GM21367 (cell line): Measurements from ENCODE around the gene HPCAL1.

Experiments used
- ATAC-seq: cut with Tn5 transposase; IDR thresholded peaks from one replicate; pipeline ENCODE4 v1.9.1; 2021; ENCODE audit not compliant: unreplicated experiment

HPCAL1 gene

DNA sequence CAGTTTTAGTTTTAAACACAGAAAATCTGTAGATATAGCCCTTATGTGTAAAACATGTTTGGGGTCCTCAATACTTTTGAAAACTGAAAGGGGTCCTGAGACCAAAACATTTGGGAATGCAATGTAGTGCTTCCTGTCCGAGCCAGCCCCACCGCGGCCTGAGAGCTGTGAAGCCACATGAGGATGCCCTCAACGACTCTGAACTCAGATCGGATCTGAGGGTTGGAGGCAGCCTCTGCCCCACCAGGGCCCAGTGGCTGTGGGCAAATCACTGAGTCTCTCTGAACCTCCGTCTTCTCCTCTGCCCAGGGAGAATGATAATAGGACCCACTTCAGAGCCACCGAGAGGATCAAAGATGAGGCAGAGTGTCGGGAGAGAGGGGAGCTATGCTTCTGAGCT is 33.4 kb upstream of the HPCAL1 start:
- ATAC-seq: no peak

DNA sequence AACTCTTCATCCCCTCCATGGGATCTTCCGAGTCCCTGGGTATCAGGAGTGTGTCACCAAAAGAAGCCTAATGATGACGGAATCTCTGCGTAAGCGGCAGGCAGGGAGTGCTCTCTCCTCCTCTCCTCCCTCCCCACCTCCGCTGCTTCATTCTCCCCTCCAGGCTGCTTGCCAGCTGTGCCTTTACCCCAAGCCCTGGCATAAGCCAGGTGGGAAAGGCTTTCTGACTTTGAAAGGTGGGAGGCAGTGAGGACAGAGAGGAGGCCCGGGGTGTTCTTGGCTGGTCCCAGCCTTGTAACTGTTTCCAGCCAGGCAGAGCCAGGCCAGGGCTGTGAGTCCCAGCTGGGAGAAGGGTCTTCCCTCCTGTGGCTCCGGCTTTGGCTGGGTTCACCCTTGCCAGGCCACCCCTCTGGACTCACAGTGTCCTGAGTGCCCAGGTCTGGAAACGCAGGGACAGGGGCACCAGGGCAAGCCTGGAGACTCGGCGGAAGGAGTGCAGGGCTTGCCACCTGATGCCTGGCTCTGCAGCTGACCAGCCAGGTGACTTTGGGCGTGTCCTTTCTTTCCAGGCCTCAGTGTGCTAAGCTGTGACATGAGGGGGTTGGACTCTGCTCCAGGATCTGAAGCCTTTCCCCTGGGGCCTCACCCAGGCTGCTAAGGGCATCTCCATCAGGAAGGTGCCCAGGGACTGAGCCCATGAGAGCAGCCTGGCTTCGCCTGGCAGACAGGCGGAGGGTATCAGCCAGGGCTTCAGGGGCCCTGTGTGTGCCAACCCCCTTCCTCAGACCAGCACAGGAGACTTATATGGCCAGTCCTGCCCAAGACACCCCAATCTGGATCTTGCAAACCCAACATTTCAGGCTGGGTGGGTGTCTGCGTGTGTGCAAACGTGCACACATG is 32.7 kb upstream of the HPCAL1 start:
- no peak for ATAC-seq

DNA sequence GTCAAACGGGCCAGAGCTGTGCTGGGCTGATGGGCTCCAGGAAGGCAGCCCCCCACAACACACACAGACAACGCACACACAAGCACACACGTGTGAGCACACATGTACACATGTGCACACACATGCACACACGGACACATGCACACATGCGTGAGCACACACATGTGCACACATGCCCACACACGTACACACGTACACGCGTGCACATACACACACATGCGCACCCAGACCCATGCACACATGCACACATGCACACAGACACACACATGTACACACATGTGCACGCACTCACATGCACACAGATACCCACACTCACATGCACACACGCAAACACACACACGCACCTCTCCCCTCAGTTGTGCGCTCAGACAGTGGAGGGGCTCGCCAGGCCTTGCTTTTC is 31.2 kb upstream of the HPCAL1 start:
- ATAC-seq: no peak

DNA sequence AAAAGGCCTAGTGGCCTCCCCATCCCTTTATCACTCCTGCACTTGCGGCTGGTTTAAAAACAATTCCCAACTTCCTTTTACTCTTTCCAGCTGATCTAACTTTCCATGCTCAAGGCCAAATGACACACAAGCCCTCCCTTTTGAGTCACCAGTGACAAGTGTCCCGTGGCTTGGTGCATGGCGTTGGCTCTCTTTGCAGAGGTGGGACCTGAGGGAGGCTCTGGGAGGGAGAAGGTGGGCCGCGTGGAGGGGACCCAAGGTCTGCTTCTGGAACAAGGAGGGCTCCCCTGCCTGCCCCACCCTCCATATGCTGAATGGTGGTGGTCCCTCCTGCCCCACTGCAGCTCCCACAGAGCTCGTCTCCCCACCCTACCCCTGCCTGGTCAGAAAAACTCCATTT is 30.8 kb upstream of the HPCAL1 start:
- ATAC-seq: no peak

DNA sequence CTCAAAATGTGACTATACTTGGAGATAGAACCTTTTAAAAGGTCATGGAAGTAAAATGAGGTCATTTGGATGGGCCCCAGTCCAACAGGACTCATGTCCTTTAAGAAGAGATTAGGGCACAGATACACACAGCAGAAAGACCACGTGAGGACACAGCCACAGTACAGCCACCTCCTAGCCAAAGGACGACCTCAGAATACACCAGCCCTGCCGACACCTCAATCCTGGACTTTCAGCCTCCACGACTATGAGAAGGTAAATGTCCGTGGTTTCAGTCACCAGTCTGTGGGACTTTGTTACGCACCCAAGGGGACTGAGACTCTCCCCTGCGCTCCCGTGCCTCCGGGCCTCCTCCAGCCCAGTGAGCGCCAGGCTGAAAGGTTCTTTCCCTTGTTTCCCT is 30.2 kb upstream of the HPCAL1 start:
- no peak for ATAC-seq

DNA sequence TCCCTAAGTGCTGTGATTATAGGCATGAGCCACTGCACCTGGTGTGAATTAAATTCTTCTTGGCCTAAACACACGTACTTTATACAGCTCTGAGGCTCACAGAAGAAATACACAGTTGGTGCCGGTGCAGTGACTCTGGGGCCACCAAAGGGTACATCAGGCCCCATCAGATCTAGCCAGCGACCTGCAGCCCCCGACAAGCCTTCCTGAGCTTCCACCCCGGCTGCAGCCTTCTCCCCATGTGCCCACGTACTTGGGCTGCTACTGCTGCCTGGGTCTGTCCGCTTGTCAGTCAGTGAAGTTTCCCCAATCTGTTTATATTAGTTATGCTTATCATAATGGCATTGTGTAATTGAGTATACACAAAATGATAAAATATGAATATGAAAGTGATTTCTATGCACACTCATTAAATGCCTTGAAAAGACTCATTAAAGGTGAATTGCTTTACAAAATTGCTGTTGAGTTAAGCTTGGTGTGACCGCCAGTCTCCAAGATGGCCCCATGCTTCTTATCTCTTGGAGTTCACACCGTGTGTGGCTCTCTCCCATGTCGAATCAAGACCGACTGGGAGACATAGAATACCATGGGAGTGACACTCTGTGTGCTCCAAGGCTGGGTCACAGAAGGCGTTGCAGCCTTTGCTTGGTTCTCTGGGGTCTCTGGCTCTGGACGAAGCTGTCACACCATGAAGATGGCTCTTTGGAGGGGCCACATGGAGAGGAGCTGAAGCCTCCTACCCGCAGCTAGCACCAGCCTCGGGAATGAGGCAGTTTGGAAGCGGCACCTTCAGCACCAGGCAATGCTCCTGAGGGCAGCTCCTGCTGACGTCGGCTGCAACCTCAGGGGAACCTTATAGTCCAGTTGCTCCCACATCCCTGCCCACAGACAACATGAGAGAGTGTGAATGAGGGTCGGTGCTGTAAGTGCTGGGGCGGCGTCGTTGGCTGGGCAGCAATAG is 29.2 kb upstream of the HPCAL1 start:
- ATAC-seq: no peak

DNA sequence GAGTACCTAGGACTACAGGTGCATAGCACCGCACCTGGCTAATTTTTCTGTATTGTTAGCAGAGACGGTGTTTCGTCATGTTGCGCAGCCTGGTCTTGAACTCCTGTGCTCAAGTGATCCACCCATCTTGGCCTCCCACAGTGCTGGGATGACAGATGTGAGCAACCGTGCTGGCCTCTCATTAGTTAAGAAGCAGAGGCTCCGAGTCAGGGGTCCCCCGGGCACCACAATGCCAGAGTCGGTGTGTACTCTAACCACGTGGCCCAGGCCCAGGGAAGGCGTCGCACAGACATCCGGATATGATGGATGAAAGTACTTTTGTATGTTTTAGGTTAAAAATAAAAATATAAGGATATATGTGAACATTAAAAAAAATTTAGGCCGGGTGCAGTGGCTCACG is 28.3 kb upstream of the HPCAL1 start:
- ATAC-seq: no peak

DNA sequence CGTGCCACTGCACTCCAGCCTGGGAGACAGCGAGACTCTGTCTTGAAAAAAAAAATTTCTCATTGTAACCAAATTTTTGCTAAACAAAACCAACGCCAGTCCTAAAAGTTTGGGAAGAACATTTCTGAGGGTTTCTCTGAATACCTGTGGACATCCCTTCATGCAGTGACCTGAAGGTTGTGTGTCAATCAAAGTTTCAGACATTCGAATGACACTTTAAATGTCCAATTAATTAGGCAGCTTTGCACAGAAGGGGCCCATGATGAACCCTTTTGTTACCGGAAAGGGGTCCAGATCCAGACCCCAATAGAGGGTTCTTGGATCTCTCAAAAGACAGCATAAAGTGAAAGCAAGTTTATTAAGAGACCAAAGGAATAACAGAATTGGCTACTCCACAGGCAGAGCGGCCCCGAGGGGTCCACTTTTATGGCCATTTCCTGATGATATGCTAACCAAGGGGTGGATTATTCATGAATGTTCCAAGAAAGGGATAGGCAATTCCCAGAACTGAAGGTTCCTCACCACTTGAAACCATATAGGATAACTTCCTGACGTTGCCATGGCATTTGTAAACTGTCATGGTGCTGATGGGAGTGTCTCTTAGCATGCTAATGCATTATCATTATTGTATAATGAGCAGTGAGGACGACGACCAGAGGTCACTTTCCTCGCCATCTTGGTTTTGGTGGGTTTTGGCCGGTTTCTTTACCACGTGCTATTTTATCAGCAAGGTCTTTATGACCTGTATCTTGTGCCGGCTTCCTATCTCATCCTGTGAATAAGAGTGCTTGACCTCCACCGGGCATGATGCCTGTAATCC is 27.5 kb upstream of the HPCAL1 start:
- no peak for ATAC-seq

DNA sequence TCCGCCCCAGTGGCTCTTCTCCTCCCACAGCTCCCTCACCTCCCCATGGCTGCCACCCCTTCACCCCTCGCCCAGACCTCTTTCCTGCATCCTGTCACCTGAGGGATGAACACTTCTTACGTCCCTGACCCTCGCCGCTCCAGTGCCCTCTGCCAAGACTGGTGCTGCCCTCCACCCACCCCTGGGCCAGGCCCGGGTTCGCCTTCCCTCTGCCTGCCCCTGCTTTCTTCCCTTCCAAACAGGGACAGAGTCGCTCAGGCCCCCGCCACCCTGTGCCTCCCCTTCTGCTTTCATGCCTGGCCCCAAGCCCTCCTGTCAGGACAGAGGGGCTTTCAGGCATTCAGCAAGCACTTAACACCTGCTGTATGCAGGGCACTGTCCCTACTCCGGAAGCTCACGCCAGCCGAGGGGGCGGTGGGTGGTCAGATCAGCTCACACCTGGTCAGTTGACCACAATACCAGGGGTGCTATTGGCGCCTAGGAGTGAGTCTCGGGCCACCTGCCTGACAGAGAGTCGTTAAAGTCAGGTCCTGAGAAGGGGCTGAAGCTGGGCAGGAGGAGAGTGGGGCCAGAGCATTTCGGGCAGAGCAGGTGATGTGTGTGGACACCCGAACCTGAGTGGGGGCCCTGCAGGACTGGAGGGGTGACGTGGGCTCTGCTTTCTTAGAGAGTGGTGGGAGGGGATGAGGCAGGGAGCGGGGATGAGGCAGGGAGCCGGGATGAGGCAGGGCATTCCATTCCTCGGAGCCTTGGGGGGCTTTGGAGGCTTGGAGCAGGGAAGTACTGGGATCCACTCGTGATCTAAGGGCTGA is 26.0 kb upstream of the HPCAL1 start:
- no peak for ATAC-seq

DNA sequence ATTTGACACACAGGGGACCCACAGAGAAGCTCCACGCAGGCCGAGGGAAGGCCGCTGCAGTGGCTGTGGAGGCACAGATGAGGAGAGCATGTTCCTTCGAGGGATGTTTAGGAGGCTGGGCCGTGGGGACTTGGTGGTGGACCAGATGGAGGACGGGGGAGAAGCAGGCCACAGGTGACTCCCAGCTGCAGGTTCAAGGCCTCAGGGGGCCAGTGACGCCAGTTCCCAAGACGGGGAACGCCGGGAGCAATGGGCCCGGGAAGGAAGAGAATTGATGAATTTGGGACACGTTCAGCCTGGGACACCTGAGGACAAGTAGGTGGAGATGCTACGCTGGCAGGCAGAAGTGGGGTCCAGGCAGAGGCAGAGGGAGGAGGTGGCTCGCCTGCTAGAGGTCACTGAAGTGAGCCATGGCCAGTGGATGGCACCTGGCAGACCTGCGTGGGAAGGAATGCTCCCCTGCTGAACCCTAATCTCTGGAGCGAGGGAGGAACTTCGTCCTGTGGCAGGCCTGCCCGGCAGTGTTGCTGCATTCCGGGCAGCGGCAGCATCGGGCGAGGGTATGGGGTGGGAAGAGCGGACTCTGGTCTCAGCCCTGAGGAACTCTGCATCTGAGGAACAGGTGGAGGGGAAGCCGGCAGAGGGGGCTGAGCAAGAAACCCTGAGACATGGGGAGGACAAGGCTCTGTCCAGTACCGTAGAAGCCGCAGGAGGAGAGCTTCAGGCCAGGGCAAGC is 25.2 kb upstream of the HPCAL1 start:
- no peak for ATAC-seq

DNA sequence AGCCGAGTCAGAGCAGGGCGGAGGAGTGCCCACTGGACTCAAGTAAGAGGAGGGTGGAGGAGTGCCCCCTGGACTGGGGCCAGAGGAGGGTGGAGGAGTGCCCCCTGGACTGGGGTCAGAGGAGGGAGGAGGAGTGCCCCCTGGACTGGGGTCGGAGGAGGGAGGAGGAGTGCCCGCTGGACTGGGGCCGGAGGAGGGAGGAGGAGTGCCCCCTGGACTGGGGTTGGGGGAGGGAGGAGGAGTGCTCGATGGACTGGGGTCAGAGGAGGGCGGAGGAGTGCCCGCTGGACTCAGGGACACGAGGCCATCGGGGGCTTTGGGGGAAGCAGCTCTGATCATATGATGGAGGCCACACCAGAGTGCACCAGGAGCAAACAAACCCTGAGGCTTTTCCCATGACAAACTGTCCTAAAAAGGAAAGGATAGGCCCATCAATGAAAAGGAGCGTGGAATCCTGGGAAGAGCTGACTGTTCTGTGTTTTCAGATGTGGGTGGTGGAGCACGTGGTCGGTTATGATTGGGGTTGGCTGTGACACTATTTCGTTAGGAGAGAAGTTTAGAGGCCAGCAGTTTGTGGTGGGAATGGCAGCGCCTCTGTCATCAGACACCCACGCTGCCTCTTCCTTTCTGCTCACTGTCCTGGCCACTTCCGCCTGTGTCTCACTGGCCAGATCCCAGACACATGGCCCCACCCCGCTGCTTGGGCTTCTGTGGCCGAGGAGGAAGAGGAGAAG is 24.5 kb upstream of the HPCAL1 start:
- ATAC-seq: no peak

DNA sequence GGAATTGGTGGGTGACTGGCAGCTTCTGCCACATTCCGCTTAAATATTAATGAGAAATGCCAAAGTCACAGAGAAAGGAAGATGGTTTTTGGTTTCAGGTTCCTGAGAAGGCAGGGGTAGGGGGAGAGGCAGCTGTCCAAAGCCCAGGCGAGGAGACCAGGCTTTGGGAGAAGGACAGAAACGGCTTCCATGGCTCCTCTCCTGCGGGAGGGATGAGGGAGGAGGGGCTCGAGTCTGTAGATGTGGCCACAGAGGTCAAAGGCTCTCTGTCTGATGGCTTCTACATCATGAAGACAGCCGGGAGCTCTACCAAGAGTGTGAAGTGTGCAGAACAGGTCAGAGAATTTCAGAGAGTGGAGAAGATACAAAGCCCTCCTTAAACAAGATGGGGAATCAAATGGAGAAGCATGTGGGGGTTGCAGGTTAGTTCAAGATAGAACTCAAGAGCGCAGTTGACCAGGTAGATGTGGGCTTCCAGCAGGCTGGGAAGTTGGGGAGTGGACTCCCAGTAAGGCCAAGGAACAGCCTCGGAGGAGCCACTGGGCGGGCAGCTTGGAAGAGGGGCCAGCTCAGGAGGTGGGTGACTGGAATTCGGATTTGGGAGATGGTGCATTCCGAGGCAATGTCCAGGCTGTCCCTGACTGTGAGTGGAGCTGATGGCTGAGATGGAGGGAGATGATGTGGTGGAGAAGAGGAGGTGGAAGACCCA is 23.8 kb upstream of the HPCAL1 start:
- no peak for ATAC-seq

DNA sequence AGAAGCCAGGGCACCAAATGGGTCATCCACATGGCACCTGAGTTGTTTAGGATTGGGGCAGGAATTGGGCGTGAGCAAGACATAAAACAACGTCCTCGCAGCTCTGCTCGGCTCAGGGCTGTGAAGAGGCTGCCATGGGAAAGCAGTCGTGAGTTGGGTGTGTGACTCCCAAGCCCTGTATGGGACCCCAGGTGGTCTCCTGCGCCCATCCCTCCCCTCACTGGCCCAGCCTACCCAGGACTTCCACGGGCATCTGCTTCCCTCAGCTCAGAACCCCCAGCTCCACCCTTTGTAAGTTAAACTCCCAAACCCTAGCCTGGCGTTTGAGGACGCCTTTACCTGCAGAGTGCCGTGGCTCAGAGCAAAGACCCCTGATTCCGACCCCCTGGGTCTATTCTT is 23.2 kb upstream of the HPCAL1 start:
- no peak for ATAC-seq

DNA sequence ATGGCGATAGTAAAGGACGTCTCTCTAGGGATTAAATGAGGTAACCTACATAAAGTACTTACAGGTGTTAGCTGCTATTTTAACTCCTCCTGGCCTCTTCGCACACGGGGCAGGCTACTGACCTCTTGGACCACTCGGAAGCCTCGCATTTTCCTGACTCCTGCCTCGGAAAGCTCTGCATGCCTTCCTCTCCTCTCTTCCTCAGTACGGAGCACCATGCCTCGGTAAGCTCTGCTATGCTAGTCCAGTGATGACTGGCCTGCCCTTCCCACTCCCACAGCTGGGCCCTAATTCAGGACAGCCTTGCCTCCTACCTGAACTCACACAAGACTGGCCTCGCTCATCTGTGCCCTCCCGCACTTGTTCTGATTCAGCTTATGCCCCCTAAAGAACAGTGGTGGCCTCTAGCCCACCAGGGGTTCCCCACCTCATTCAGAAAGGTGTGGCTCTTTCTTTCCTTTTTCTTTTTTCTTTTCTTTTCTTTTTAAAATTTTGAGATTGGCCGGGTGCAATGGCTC is 22.7 kb upstream of the HPCAL1 start:
- ATAC-seq: no peak

DNA sequence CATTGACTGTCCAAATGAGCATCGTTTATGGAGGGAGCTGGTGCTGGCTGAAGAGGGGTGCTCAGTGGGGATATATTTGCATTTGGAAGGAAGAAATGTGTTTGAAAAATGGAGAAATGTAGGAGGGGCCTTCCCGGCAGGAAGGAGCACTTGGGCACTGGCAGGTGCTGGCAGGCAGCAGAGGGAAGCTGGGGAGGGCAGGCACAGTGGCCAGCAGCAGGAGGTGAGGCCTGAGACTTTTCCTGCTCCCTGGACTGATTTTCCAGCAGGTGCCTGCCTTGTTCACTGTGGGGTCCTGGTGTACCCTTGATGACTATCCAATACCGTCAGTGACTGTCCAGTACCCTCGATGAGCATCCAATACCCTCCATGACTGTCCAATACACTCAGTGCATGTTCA is 20.8 kb upstream of the HPCAL1 start:
- no peak for ATAC-seq

DNA sequence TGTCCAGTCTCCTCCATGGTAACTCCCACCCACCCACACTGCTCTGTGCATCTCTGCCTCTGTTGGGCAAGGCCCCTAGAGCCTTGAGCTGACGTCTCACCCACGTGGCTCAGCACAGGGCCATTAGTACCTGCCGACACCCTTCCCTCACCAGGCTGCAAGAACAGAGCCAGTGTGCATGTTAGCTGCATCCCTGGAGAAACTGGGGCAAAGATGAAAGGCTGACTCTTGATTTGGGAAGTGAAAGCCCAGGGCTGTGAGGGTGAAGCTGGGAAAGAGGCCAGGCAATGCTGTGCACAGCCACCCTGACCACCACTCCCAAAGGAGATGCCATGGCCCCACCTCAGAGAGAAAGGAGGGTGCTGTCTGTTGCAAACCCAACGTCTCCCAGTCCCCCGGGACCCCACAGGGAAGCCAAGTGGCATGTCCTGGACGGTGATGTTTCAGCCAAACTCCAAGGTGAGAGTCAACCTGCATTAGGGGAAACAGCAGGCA is 20.0 kb upstream of the HPCAL1 start:
- no peak for ATAC-seq

DNA sequence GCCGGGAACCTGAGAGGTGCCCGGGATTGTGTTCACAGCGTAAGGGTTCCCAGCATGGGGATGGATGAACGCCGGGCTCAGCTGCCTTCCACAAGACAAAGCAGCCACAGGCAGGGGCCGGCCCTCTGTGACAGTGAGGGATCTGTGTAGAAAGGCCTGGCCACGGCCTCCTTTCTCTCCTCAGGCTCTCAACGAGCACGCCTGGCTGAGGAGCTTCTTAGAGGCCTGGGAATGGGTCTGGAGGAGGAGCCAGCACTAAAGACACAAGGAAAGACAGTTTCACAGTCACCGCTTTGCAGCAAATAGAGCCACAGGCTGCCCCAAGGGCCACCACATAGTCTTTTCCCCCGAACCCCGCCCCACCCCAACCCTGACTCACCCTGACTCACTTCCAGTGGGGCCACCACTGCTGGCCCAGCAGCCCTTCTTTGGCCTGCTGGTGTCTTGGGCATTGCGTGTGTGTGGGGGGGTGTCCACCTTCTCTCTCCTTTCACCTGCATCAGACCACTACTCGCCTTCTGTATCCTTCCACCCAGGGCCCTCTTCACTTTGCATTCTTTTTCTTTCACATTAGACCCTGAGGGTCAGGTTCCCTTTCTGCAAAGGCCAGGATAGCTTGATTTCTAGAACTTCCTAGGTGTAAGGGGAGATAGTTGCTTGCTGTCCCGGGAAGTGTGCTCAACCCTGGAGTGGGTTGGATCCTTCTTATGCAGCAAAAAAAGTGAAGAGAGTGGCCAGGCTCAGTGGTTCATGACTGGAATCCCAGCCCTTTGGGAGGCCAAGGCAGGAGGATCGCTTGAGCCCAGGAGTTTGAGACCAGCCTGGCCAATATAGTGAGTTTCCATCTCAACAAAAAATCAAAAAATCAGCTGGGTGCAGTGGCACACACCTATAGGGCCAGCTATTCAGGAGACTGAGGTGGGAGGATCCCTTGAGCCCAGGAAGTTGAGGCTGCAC is 19.3 kb upstream of the HPCAL1 start:
- no peak for ATAC-seq
